AG10803 (cell line): ENCODE data around the gene LRRC56.

Source experiments
- DNase-seq: peaks from one replicate; pipeline ENCODE4 v3.0.0; 2010; ENCODE audit warnings: low read depth
- H3K4me3 ChIP-seq: 2 replicates; pipeline ENCODE4 v1.5.1; 2011; ENCODE audit warnings: mild to moderate bottlenecking, low read length, control low read depth
- TF ChIP-seq, protein P1 (sequence below): conservative IDR thresholded peaks from 2 replicates; pipeline ENCODE4 v1.5.1; 2011; ENCODE audit warnings: mild to moderate bottlenecking, low read length, control low read depth, inconsistent platforms

The LRRC56 gene

DNA sequence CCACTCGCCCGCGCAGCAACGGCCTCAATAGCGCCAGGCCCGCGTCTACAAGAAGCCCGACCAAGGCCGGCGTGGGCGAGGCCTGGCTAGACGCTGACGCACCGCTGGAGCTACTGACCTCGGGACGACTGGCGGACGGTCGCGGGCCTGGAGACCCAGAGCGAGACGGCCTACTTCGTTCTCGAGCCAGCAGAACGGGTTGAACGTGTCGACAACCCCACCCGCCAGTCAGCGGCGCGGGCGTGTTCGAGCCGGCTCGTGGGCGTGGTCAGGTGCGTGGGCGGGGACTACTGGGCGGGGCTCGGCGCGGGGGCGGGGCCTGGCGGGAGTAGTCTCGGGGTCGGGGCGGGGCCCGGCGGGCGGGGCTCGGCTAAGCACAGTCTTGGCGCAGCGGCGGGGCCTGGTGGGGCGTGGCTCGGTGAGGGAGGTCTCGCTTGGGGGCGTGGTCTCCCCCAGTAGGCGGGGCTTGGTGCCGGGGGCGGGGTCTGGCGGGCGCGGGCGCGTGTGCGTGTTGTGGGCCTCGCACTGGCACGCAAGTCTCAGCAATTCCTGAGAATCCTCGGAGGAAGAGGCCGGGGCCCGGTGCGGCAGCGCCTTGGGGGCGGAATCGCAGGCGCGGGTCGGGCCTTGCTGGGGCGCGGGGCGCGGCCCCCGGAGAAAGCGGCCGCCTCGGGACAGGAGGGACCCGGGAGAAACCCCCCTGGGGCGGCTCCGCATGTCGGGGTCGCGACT is 30.2 kb upstream of the LRRC56 start, which contains the start of gene RNH1:
TSS of gene RNH1 (minus strand) at position 248 of the 732 bp plus-strand sequence. CDS start 5,080 bp downstream, outside the sequence.
- DNase-seq, result peak; percentile 95
- peak within 1 kb of the TSS; percentile 91 for H3K4me3 ChIP-seq
- TF ChIP-seq, protein P1, sequence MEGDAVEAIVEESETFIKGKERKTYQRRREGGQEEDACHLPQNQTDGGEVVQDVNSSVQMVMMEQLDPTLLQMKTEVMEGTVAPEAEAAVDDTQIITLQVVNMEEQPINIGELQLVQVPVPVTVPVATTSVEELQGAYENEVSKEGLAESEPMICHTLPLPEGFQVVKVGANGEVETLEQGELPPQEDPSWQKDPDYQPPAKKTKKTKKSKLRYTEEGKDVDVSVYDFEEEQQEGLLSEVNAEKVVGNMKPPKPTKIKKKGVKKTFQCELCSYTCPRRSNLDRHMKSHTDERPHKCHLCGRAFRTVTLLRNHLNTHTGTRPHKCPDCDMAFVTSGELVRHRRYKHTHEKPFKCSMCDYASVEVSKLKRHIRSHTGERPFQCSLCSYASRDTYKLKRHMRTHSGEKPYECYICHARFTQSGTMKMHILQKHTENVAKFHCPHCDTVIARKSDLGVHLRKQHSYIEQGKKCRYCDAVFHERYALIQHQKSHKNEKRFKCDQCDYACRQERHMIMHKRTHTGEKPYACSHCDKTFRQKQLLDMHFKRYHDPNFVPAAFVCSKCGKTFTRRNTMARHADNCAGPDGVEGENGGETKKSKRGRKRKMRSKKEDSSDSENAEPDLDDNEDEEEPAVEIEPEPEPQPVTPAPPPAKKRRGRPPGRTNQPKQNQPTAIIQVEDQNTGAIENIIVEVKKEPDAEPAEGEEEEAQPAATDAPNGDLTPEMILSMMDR, result no peak

DNA sequence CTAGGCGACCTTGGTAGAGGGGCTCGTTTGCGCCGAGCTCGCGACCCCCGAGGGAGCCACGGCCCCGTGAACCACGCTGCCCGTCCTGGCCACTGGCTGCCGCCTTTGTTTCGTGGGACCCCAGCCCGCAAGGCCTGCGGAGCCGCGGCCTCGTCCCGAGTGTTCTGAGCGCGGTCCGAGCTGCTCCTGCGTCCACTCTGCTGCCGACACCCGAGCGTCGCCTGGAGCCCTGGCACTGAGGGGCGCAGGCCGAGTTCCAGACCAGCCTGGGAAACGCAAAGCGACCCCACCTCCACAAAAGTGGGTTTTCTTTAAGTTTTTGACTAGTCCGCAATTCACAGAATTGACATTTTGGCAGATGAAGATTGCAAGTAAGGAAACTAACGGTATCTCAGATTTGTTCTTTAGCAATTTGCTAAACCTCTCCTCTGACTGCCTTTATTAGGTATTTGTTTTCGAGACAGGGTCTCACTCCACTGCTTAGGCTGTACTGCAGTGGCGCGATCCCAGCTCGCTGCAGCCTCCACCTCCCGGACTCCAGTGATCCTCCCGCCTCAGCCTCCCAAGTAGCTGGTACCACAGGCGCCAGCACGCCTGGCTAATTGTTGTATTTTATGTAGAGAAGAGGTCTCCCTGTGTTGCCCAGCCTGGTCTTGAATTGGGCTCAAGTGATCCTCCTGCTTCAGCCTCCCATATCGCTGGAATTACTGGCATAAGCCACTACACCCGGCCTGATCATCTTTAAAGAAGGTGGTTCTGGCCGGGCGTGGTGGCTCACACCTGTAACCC is 29.4 kb upstream of the LRRC56 start:
- TF ChIP-seq, protein P1, result no peak
- H3K4me3 ChIP-seq, result peak overlapping the region; percentile 73
- no peak for DNase-seq

DNA sequence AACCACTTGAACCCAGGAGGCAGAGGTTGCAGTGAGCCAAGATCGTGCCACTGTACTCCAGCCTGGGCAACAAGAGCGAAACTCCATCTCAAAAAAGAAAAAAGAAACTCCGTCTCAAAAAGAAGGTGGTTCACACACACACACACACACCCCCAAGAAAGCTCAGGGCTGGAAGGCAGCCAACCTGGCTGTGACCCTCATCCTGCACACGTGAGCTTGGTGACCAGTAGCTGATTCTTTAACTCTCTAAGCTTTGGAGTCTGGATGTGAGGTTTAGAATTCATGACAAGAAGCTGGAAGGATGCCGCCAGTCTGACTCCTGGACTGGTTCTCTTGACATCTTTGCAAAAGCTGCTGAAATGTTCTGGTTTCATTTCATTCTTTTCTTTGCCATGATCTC is 28.4 kb upstream of the LRRC56 start:
- peak; percentile 58 for DNase-seq
- H3K4me3 ChIP-seq, result no peak overlapping the region
- TF ChIP-seq, protein P1, result no peak

DNA sequence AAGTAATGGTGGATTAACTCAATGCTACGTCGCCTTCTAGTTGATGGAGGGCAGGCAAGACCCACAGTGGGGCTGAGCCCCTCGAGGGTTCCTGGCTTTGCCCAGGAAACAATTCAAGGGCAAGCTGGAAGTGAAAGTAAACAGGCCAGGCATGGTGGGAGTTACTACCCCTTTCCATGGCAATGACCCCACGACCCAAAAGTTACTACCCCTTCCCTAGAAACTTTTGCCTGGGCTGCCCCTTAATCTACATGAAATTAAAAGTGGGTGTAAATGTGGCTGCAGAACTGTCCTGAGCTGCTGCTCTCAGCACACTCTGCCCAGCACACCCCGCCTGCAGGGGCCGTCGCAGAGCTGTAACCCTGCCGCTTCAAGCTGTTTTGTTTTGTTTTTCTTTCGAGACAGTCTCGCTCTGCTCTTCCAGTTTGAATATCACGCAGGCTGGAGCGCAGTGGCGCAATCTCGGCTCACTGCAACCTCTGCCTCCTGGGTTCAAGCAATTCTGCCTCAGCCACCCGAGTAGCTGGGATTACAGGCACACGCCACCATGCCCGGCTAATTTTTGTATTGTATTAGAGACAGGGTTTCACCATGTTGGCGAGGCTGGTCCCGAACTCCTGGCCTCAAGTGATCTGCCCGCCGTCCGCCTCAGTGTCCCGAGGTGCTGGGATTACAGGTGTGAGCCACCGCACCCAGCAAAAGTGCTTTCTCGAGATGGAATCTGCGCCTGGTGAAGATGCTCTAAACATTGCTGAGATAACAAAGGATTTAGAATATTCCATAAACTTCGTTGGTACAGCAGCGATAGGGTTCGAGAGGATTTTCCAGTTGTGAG is 24.3 kb upstream of the LRRC56 start:
- no peak for DNase-seq
- TF ChIP-seq, protein P1, result no peak

DNA sequence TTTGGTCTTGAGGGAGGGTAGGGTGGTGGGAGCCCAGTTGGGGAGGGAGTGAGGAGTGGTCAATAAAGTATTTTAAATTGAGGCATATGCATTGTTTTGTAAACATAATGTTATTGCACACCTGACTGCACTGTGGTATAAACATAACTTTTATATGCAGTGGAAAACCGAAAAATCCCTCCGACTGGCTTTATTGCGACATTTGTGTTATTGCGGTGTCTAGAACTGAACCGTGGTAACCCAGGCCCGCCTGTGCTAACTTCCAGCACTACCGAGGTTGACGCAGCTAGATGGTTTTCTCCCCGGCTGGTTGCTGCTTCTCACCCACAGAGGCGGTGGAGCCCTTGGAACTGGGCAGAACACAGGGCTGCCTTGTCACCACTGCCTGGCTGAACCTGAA is 22.7 kb upstream of the LRRC56 start:
- H3K4me3 ChIP-seq, result no peak overlapping the region
- TF ChIP-seq, protein P1, result no peak
- no peak for DNase-seq

More for the DNA sequence above, 24.3 kb upstream of the LRRC56 start:
- H3K4me3 ChIP-seq, result no peak overlapping the region

DNA sequence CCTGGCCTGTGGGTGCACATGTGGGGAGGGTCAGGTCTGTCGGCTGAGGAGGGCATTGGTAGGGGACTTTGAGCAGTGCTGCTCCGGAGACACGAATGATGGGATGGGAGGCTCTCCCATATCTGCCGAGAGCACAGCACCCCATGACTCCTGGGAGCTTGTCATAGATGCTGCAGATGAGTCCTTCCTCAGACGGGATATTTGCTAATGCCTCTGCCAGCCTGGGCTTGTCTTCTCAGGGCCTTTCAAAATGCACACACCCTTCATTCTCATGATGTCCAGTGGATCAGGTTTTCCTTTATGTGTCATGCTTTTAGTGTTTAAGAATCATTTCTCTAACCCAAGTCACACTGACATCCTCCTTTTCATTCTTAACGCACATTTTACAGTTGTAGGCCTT is 22.2 kb upstream of the LRRC56 start:
- DNase-seq, result no peak
- H3K4me3 ChIP-seq, result no peak overlapping the region
- TF ChIP-seq, protein P1, result no peak
